ENCODE data around the gene DUOXA1.
A peak's percentile ranks its signal among the peaks of the same experiment; 100 is the strongest.

The DUOXA1 gene

DNA sequence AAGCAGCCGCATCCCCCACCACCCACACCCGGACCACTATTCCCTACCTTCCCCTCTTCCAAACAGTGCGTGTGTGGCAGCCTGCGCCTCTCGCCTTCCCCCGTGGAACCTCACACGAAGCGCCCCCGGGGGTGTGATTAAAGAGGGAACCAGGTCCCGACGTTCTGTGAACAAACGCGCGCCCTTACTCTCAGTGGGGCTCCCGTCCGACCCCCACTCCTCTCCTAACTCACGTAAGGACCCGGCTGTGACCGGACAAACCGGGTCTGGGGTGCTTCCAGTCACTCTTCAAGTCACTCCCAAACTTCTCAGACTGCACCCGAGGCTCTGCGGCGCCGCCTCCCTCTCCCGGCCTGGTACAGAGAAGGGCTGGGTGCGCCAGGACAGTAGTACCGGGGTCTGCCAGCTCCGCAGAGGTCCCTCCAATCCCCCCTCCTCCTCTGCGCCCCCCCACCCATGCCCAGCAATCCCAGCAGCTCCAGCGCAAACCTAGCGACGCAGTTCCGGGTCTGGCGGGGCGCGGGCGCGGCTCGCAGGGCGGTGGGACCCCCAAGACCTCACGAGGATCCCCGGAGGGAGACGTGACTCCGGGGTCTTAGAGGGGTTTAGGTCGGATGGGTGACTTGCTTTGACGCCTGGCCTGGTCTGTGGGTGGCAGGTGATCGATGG lies 574 bp downstream of the DUOXA1 start:
- ATAC-seq: no peak
- TF ChIP-seq SNAI2 (CRISPR knock-in tag; IDR thresholded peaks at IDR 0.05) (no peak), ZC3H10 (CRISPR knock-in tag; IDR thresholded peaks at IDR 0.05) (no peak), GLIS3 (CRISPR knock-in tag; IDR thresholded peaks at IDR 0.05) (no peak), ESRRG (CRISPR knock-in tag; IDR thresholded peaks at IDR 0.05) (no peak), ZFP30 (CRISPR knock-in tag; IDR thresholded peaks at IDR 0.05) (no peak), BACH2 (CRISPR knock-in tag; IDR thresholded peaks at IDR 0.05; ENCODE audit: borderline replicate concordance) (no peak), ZNF565 (CRISPR knock-in tag; conservative IDR thresholded peaks at IDR 0.05; ENCODE audit: low read depth) (no peak), ZFP3 (CRISPR knock-in tag; IDR thresholded peaks at IDR 0.05) (no peak), ARNTL (CRISPR knock-in tag; IDR thresholded peaks at IDR 0.05; ENCODE audit: borderline replicate concordance, low read depth) (no peak), OSR1 (CRISPR knock-in tag; IDR thresholded peaks at IDR 0.05) (no peak), TCF4 (CRISPR knock-in tag; IDR thresholded peaks at IDR 0.05; ENCODE audit: borderline replicate concordance) (no peak), RARB (CRISPR knock-in tag; IDR thresholded peaks at IDR 0.05) (no peak), ZNF8 (CRISPR knock-in tag; IDR thresholded peaks at IDR 0.05) (no peak), CSDC2 (CRISPR knock-in tag; IDR thresholded peaks at IDR 0.05) (no peak), PPARA (CRISPR knock-in tag; IDR thresholded peaks at IDR 0.05; ENCODE audit: borderline replicate concordance) (no peak)
- TF ChIP-seq, protein P1, sequence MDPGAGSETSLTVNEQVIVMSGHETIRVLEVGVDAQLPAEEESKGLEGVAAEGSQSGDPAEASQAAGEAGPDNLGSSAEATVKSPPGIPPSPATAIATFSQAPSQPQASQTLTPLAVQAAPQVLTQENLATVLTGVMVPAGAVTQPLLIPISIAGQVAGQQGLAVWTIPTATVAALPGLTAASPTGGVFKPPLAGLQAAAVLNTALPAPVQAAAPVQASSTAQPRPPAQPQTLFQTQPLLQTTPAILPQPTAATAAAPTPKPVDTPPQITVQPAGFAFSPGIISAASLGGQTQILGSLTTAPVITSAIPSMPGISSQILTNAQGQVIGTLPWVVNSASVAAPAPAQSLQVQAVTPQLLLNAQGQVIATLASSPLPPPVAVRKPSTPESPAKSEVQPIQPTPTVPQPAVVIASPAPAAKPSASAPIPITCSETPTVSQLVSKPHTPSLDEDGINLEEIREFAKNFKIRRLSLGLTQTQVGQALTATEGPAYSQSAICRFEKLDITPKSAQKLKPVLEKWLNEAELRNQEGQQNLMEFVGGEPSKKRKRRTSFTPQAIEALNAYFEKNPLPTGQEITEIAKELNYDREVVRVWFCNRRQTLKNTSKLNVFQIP (CRISPR knock-in tag; IDR thresholded peaks at IDR 0.05; ENCODE audit: borderline replicate concordance, low read depth): no peak
- TF ChIP-seq, protein P2, sequence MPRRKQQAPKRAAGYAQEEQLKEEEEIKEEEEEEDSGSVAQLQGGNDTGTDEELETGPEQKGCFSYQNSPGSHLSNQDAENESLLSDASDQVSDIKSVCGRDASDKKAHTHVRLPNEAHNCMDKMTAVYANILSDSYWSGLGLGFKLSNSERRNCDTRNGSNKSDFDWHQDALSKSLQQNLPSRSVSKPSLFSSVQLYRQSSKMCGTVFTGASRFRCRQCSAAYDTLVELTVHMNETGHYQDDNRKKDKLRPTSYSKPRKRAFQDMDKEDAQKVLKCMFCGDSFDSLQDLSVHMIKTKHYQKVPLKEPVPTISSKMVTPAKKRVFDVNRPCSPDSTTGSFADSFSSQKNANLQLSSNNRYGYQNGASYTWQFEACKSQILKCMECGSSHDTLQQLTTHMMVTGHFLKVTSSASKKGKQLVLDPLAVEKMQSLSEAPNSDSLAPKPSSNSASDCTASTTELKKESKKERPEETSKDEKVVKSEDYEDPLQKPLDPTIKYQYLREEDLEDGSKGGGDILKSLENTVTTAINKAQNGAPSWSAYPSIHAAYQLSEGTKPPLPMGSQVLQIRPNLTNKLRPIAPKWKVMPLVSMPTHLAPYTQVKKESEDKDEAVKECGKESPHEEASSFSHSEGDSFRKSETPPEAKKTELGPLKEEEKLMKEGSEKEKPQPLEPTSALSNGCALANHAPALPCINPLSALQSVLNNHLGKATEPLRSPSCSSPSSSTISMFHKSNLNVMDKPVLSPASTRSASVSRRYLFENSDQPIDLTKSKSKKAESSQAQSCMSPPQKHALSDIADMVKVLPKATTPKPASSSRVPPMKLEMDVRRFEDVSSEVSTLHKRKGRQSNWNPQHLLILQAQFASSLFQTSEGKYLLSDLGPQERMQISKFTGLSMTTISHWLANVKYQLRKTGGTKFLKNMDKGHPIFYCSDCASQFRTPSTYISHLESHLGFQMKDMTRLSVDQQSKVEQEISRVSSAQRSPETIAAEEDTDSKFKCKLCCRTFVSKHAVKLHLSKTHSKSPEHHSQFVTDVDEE (CRISPR knock-in tag; IDR thresholded peaks at IDR 0.05): no peak
- TF ChIP-seq, protein P3, sequence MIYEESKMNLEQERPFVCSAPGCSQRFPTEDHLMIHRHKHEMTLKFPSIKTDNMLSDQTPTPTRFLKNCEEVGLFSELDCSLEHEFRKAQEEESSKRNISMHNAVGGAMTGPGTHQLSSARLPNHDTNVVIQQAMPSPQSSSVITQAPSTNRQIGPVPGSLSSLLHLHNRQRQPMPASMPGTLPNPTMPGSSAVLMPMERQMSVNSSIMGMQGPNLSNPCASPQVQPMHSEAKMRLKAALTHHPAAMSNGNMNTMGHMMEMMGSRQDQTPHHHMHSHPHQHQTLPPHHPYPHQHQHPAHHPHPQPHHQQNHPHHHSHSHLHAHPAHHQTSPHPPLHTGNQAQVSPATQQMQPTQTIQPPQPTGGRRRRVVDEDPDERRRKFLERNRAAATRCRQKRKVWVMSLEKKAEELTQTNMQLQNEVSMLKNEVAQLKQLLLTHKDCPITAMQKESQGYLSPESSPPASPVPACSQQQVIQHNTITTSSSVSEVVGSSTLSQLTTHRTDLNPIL (CRISPR knock-in tag; IDR thresholded peaks at IDR 0.05; ENCODE audit: low read depth): no peak
- TF ChIP-seq, protein P4, sequence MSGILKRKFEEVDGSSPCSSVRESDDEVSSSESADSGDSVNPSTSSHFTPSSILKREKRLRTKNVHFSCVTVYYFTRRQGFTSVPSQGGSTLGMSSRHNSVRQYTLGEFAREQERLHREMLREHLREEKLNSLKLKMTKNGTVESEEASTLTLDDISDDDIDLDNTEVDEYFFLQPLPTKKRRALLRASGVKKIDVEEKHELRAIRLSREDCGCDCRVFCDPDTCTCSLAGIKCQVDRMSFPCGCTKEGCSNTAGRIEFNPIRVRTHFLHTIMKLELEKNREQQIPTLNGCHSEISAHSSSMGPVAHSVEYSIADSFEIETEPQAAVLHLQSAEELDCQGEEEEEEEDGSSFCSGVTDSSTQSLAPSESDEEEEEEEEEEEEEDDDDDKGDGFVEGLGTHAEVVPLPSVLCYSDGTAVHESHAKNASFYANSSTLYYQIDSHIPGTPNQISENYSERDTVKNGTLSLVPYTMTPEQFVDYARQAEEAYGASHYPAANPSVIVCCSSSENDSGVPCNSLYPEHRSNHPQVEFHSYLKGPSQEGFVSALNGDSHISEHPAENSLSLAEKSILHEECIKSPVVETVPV (CRISPR knock-in tag; IDR thresholded peaks at IDR 0.05): no peak
- TF ChIP-seq, protein P5, sequence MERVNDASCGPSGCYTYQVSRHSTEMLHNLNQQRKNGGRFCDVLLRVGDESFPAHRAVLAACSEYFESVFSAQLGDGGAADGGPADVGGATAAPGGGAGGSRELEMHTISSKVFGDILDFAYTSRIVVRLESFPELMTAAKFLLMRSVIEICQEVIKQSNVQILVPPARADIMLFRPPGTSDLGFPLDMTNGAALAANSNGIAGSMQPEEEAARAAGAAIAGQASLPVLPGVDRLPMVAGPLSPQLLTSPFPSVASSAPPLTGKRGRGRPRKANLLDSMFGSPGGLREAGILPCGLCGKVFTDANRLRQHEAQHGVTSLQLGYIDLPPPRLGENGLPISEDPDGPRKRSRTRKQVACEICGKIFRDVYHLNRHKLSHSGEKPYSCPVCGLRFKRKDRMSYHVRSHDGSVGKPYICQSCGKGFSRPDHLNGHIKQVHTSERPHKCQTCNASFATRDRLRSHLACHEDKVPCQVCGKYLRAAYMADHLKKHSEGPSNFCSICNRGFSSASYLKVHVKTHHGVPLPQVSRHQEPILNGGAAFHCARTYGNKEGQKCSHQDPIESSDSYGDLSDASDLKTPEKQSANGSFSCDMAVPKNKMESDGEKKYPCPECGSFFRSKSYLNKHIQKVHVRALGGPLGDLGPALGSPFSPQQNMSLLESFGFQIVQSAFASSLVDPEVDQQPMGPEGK (CRISPR knock-in tag; IDR thresholded peaks at IDR 0.05; ENCODE audit: borderline replicate concordance): no peak

DNA sequence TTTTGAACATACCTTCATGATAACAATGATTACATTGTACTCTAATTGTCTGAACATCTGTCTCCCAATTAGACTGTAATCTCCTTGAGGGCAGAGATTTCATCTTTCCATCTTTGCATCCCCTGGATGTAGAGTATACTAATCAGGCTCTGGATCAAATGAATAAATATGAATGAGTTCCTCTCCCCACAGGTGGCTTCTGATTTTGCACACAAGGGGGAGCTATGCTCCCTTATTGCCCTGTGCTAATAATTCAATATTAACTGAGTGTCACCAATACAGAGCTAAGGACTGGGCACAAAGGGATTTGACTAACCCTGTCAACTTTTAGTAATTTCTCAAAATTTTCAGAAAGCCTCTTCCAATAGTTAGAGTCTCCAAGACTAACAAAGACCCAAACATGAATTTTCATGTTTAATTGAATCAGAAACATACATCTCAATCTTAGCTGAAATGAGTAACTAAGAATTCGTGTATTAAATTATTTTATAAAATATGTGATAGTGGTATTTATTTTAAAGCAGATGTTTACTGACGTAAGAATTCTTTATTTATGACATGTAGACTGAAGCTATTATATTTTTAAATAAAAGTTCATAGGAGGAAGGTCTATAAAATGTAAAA lies 3.0 kb downstream of the DUOXA1 start:
- peak; percentile 49; the same call in 2 of the 3 replicates for ATAC-seq
- TF ChIP-seq, protein P2 (CRISPR knock-in tag; IDR thresholded peaks at IDR 0.05): no peak
- no peak for TF ChIP-seq PPARA (CRISPR knock-in tag; IDR thresholded peaks at IDR 0.05; ENCODE audit: borderline replicate concordance)
- no peak for TF ChIP-seq SNAI2 (CRISPR knock-in tag; IDR thresholded peaks at IDR 0.05)
- no peak for TF ChIP-seq GLIS3 (CRISPR knock-in tag; IDR thresholded peaks at IDR 0.05)
- no peak for TF ChIP-seq BACH2 (CRISPR knock-in tag; IDR thresholded peaks at IDR 0.05; ENCODE audit: borderline replicate concordance)
- TF ChIP-seq, protein P1 (CRISPR knock-in tag; IDR thresholded peaks at IDR 0.05; ENCODE audit: borderline replicate concordance, low read depth): no peak
- no peak for TF ChIP-seq ESRRG (CRISPR knock-in tag; IDR thresholded peaks at IDR 0.05)
- TF ChIP-seq ZFP3 (CRISPR knock-in tag; IDR thresholded peaks at IDR 0.05): no peak
- TF ChIP-seq ZNF70 (CRISPR knock-in tag; IDR thresholded peaks at IDR 0.05): no peak
- no peak for TF ChIP-seq RARB (CRISPR knock-in tag; IDR thresholded peaks at IDR 0.05)
- TF ChIP-seq CSDC2 (CRISPR knock-in tag; IDR thresholded peaks at IDR 0.05): no peak
- TF ChIP-seq, protein P3 (CRISPR knock-in tag; IDR thresholded peaks at IDR 0.05; ENCODE audit: low read depth): no peak
- TF ChIP-seq ISL1 (CRISPR knock-in tag; IDR thresholded peaks at IDR 0.05): no peak
- no peak for TF ChIP-seq ZNF565 (CRISPR knock-in tag; conservative IDR thresholded peaks at IDR 0.05; ENCODE audit: low read depth)
- TF ChIP-seq ARNTL (CRISPR knock-in tag; IDR thresholded peaks at IDR 0.05; ENCODE audit: borderline replicate concordance, low read depth): no peak

Data from SK-N-SH treated with all-trans-retinoic acid at 6 μM for 48 hours (cell line).